Measurements from ENCODE around the gene DUSP22. TPM values are rescaled to one million over a fixed set of nuclear protein-coding genes. Genes with fewer than 3 reads are reported as not detected.
A peak's percentile ranks its signal among the peaks of the same experiment; 100 is the strongest.
"Not testable (repeated sequence)": the region's sequence is repeated elsewhere in the genome, so short reads cannot be mapped to it uniquely, and the experiment has no call there.

The DUSP22 gene
- total RNA-seq, 2 donors from 2014 or later = 13.8 to 34.8 TPM

DNA sequence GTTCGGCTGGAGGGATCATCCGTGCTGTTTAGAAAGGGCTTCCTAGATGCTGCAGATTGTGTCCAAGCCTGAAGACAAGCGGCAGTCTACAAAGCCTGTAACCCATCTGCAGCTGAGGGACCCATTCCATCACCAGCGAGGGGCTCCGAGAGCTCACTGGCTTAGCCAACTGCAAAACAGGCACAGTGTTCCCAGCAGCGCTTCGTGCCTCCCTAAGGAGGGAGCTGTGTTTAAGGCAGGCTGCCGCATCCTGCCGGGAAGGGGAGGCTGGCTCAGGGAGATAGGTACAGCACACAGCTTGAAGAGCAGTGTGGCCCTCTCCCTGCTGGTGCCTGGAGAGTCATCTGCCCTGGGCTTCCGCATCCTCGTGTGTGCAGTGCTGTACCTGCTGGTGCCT, 32.4 kb downstream of the DUSP22 start:
- no peak for ATAC-seq
- intact Hi-C loops (cut with DNase I) = no loop called here
- Histone ChIP-seq H3K36me3 (replicated peaks in 1 of 2; ENCODE audit: insufficient read depth in 1 of 2, low read depth in 2 of 2) (no peaks in the 10 kb centered on the region), H3K4me3 (no peak overlapping the region), H3K27ac (no peak overlapping the region), H3K9me3 (no peaks in the 10 kb centered on the region), H3K4me1 (no peaks in the 10 kb centered on the region), H3K27me3 (no peaks in the 10 kb centered on the region)
- WGBS, 2 donors = 79 to 81% methylated on average over 11 of the region's 11 CpGs
- peak in 1 of 4 donors; percentile 10 for DNase-seq
- TF ChIP-seq POLR2A (IDR thresholded peaks at IDR 0.05) = no peak

DNA sequence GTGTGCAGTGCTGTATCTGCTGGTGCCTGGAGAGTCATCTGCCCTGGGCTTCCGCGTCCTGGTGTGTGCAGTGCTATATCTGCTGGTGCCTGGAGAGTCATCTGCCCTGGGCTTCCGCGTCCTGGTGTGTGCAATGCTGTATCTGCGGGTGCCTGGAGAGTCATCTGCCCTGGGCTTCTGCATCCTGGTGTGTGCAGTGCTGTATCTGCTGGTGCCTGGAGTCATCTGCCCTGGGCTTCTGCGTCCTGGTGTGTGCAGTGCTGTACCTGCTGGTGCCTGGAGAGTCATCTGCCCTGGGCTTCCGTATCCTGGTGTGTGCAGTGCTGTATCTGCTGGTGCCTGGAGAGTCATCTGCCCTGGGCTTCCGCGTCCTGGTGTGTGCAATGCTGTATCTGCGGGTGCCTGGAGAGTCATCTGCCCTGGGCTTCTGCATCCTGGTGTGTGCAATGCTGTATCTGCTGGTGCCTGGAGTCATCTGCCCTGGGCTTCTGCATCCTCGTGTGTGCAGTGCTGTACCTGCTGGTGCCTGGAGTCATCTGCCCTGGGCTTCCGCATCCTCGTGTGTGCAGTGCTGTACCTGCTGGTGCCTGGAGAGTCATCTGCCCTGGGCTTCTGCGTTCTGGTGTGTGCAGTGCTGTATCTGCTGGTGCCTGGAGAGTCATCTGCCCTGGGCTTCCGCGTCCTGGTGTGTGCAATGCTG, 33.0 kb downstream of the DUSP22 start:
- H3K36me3 ChIP-seq (replicated peaks in 1 of 2; ENCODE audit: insufficient read depth in 1 of 2, low read depth in 2 of 2); H3K27me3 ChIP-seq; intact Hi-C loops (cut with DNase I); ATAC-seq; H3K9me3 ChIP-seq; DNase-seq; H3K4me3 ChIP-seq; H3K27ac ChIP-seq; H3K4me1 ChIP-seq: not testable (repeated sequence)
- WGBS, 2 donors = 71 to 73% methylated on average over 8 to 16 of the region's 16 CpGs

DNA sequence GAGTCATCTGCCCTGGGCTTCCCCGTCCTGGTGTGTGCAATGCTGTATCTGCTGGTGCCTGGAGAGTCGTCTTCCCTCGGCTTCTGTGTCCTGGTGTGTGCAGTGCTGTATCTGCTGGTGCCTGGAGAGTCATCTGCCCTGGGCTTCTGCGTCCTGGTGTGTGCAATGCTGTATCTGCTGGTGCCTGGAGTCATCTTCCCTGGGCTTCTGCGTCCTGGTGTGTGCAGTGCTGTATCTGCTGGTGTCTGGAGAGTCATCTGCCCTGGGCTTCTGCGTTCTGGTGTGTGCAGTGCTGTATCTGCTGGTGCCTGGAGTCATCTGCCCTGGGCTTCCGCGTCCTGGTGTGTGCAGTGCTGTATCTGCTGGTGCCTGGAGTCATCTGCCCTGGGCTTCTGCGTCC, 33.8 kb downstream of the DUSP22 start:
- H3K27me3 ChIP-seq; H3K36me3 ChIP-seq (replicated peaks in 1 of 2; ENCODE audit: insufficient read depth in 1 of 2, low read depth in 2 of 2); H3K9me3 ChIP-seq; H3K27ac ChIP-seq; ATAC-seq; intact Hi-C loops (cut with DNase I); H3K4me1 ChIP-seq; DNase-seq; H3K4me3 ChIP-seq: not testable (repeated sequence)
- WGBS, 2 donors = 54 to 55% methylated on average over 8 to 9 of the region's 9 CpGs

DNA sequence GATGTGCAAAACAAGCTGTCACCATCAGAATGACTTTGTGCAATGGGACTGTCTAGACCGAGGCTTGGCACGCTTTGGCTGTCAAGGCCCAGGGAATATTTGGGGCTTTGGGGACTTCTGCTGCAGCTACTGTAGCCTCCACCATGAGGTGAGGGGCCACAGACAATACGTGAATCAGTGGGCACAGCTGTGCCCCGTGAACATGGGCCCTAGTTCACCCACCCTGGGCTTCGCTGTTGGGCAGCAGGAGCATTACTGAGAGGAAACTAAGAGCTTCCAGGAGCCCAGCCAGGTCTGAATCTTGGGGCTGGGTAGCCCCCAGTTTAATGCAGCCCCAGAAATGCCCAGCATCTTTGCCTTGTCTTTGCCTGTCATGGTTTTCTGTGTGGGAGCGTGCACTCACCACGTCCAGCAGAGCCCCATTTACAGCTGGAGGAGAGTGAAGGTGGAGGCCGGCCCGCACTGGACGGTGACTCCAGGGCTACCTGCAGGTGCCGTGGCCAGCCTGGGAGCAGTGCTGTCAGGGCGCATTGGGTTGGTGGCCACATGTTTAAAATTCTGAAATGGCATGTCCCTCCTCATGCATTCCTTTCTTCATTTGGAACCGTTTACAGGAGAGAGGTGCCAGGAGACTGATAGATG, 34.7 kb downstream of the DUSP22 start:
- H3K36me3 ChIP-seq (replicated peaks in 1 of 2; ENCODE audit: insufficient read depth in 1 of 2, low read depth in 2 of 2) = no peaks in the 10 kb centered on the region
- no peaks in the 10 kb centered on the region for H3K9me3 ChIP-seq
- no peak for ATAC-seq
- DNase-seq = peak in 1 of 4 donors; percentile 10
- peaks cover 5% of the 10 kb centered on the region for H3K4me1 ChIP-seq
- H3K27me3 ChIP-seq = no peaks in the 10 kb centered on the region
- WGBS, 2 donors = 79 to 81% methylated on average over 13 of the region's 13 CpGs
- H3K27ac ChIP-seq = no peak overlapping the region
- TF ChIP-seq, protein P1, sequence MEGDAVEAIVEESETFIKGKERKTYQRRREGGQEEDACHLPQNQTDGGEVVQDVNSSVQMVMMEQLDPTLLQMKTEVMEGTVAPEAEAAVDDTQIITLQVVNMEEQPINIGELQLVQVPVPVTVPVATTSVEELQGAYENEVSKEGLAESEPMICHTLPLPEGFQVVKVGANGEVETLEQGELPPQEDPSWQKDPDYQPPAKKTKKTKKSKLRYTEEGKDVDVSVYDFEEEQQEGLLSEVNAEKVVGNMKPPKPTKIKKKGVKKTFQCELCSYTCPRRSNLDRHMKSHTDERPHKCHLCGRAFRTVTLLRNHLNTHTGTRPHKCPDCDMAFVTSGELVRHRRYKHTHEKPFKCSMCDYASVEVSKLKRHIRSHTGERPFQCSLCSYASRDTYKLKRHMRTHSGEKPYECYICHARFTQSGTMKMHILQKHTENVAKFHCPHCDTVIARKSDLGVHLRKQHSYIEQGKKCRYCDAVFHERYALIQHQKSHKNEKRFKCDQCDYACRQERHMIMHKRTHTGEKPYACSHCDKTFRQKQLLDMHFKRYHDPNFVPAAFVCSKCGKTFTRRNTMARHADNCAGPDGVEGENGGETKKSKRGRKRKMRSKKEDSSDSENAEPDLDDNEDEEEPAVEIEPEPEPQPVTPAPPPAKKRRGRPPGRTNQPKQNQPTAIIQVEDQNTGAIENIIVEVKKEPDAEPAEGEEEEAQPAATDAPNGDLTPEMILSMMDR (IDR thresholded peaks at IDR 0.05) = no peak
- no peak for TF ChIP-seq POLR2A (IDR thresholded peaks at IDR 0.05)
- no peak overlapping the region for H3K4me3 ChIP-seq
- intact Hi-C loops (cut with DNase I) = no loop called here

DNA sequence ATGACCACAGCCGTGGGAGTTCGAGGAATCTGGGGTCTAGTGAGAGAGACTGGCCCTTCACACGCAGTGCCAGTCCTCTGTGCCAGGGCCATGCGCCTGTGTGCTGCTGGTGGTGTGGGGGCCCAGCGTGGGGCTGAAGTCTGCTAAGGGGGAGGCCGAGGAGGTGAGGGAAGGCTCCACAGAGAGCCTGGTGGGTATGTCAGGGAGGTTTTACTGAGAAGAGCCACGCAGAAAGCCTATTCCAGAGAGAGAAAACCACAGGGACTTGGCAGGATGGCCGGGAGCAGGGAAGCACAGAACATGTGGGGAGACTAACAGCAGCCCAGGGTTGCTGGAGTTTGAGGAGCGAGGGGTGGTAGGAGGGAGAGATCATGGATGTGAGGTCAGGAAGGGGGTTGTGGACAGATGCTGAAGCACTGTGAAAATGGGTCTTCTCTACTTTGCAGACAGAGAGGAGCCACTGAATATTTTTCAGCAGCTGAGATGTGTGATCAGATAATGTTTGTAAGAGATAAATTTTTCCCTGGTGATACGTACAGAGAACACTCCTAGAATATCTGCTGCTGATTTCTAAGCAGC, 35.3 kb downstream of the DUSP22 start:
- Histone ChIP-seq H3K27ac (no peak overlapping the region), H3K4me1 (peaks cover 5% of the 10 kb centered on the region), H3K4me3 (no peak overlapping the region), H3K36me3 (replicated peaks in 1 of 2; ENCODE audit: insufficient read depth in 1 of 2, low read depth in 2 of 2) (no peaks in the 10 kb centered on the region), H3K27me3 (no peaks in the 10 kb centered on the region), H3K9me3 (no peaks in the 10 kb centered on the region)
- intact Hi-C loops (cut with DNase I) = no loop called here
- TF ChIP-seq POLR2A (IDR thresholded peaks at IDR 0.05) = no peak
- TF ChIP-seq, protein P1 (IDR thresholded peaks at IDR 0.05) = no peak
- ATAC-seq = no peak
- 48 to 64% methylated on average over 10 of the region's 10 CpGs for WGBS, 2 donors
- DNase-seq = peak in 1 of 4 donors; percentile 13

DNA sequence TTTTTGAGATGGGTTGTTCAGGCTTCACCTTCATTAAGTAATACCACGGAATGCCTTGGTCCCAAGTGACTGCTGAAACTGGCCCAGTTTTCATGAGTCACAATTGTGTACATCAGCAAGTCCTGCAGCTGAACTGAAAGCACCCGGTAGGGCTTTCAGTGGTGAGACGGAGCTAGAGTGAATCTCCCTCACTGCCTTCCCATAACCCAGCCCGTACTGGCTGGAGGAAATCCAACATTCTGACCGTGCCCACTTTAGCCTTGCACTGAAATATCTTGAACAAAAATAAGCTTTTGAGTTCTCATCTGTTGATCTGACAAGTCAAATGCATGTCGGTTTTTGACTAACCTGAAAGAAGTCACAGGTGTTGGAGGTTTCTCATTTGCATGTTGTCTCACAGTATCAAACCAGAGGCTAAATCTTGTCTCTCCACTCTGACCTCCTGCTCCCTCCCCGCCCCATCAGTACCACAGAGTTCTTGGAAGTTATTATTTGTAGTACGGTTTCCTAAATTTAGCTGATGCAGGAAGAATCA, 35.9 kb downstream of the DUSP22 start:
- Histone ChIP-seq H3K36me3 (replicated peaks in 1 of 2; ENCODE audit: insufficient read depth in 1 of 2, low read depth in 2 of 2) (no peaks in the 10 kb centered on the region), H3K4me1 (peaks cover 5% of the 10 kb centered on the region), H3K4me3 (no peak overlapping the region), H3K27me3 (no peaks in the 10 kb centered on the region), H3K27ac (no peak overlapping the region), H3K9me3 (no peaks in the 10 kb centered on the region)
- WGBS, 2 donors = 52 to 61% methylated on average over 8 of the region's 8 CpGs
- intact Hi-C loops (cut with DNase I) = no loop called here
- TF ChIP-seq, protein P1 (IDR thresholded peaks at IDR 0.05) = no peak
- no peak for TF ChIP-seq POLR2A (IDR thresholded peaks at IDR 0.05)
- ATAC-seq = peak; percentile 44
- DNase-seq = peak in 2 of 4 donors; percentile 45 to 63
